Peyer's patch (tissue), 4 donors: ENCODE results near the gene EXD3. TPM values are rescaled to one million over a fixed set of nuclear protein-coding genes. Genes with fewer than 3 reads are reported as not detected.
"Not testable (repeated sequence)": the region's sequence is repeated elsewhere in the genome, so short reads cannot be mapped to it uniquely, and the experiment has no call there.

Experiments used
- DNase-seq, 3 donors: peaks; one replicate each; pipeline ENCODE4 v3.0.0-alpha.2; 2017 to 2019
- H3K27ac ChIP-seq, 4 donors: fragments of 200-600 bp; sonication (generic); one replicate each; pipeline ENCODE4 v1.5.1; 2016 to 2019
- H3K27me3 ChIP-seq, 2 donors: fragments of 200-600 bp; sonication (generic); one replicate each; pipeline ENCODE4 v1.5.1; 2019
- H3K36me3 ChIP-seq, 3 donors: fragments of 200-600 bp; sonication (generic); one replicate each; pipeline ENCODE4 v1.5.1; 2016 to 2019
- H3K4me1 ChIP-seq, 4 donors: fragments of 200-600 bp; sonication (generic); one replicate each; pipeline ENCODE4 v1.5.1; 2016 to 2019
- H3K4me3 ChIP-seq, 4 donors: fragments of 200-600 bp; sonication (generic); 1 replicate in 3 of 4; 2 replicates in 1 of 4; pipeline ENCODE4 v1.5.1; 2016 to 2019; ENCODE audit warnings: mild to moderate bottlenecking in 1 of 4
- H3K9me3 ChIP-seq, 4 donors: fragments of 200-600 bp; sonication (generic); one replicate each; pipeline ENCODE4 v1.5.1; 2016 to 2019; ENCODE audit warnings: mild to moderate bottlenecking in 1 of 4
- CTCF ChIP-seq, 6 experiments: fragments of 450-650 bp in 4 of 6; fragments of 200-600 bp in 2 of 6; sonication (generic) in 1 of 6; IDR thresholded peaks; one replicate each; pipeline ENCODE4 v1.5.1; 2017 to 2019; ENCODE audit warnings: antibody characterized with exemption in 6 of 6, mild to moderate bottlenecking in 3 of 6, moderate library complexity in 1 of 6
- POLR2A ChIP-seq, 2 donors: fragments of 450-650 bp; IDR thresholded peaks; one replicate each; pipeline ENCODE4 v1.5.1; 2017; ENCODE audit warnings: antibody characterized with exemption in 2 of 2, mild to moderate bottlenecking in 2 of 2, moderate library complexity in 2 of 2
- total RNA-seq, 4 donors: library from RNA; depleted of rRNA; stranded (reverse); fragments of >200 nt; gene quantifications; one replicate each; pipeline ENCODE4 v1.1.0, GENCODE V29; 2016

Gene EXD3
- total RNA-seq, 4 donors from 2014 or later, result 38.7 to 82.4 (median 61.6) TPM

GRCh38 chr9:137336735-137337134, 86.2 kb downstream of the EXD3 start:
- TF ChIP-seq POLR2A (IDR thresholded peaks at IDR 0.05), result no peak
- TF ChIP-seq CTCF (IDR thresholded peaks at IDR 0.05), result no peak
- Histone ChIP-seq H3K9me3 (no peaks in the 10 kb centered on the region), H3K4me1 (no peaks in the 10 kb centered on the region), H3K4me3 (no peak overlapping the region), H3K27ac (no peak overlapping the region), H3K27me3 (no peaks in the 10 kb centered on the region), H3K36me3 (no peaks in the 10 kb centered on the region)
- no peak for DNase-seq

- no peak for DNase-seq
- Histone ChIP-seq H3K27me3 (no peaks in the 10 kb centered on the region), H3K9me3 (no peaks in the 10 kb centered on the region), H3K4me3 (no peak overlapping the region), H3K27ac (no peak overlapping the region), H3K36me3 (no peaks in the 10 kb centered on the region), H3K4me1 (no peaks in the 10 kb centered on the region)
- TF ChIP-seq POLR2A (IDR thresholded peaks at IDR 0.05) (no peak), CTCF (IDR thresholded peaks at IDR 0.05) (no peak)
These were observed 89.8 kb downstream of the EXD3 start for GRCh38 chr9:137333016-137333671.

GRCh38 chr9:137331929-137332328, 91.0 kb downstream of the EXD3 start:
- no peaks in the 10 kb centered on the region for H3K27me3 ChIP-seq
- H3K9me3 ChIP-seq, result no peaks in the 10 kb centered on the region
- H3K36me3 ChIP-seq, result no peaks in the 10 kb centered on the region
- no peak for TF ChIP-seq CTCF (IDR thresholded peaks at IDR 0.05)
- no peak for TF ChIP-seq POLR2A (IDR thresholded peaks at IDR 0.05)
- H3K4me1 ChIP-seq, result no peaks in the 10 kb centered on the region
- H3K4me3 ChIP-seq, result no peak overlapping the region
- DNase-seq, result no peak
- H3K27ac ChIP-seq, result no peak overlapping the region

DNA sequence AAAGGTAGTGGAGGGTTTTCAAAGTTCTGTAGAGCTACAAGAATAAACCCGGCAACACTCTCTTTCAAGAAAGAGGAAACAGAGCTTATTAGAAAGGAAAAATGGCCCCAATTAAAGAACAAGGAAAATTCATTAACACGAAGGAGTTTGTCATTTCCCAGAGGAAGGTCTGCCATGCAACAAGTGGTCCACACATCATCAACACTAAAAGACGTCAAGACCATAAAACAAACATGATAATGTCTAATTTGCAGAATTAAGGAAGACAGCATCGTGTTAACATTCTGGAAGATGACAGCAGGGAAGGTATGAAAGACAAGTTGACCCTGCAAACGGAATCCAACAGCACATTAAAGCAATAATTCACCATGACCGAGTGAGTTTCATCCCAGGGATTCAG, 92.3 kb downstream of the EXD3 start:
- no peaks in the 10 kb centered on the region for H3K27me3 ChIP-seq
- TF ChIP-seq POLR2A (IDR thresholded peaks at IDR 0.05), result no peak
- no peak for TF ChIP-seq CTCF (IDR thresholded peaks at IDR 0.05)
- no peaks in the 10 kb centered on the region for H3K9me3 ChIP-seq
- H3K27ac ChIP-seq, result no peak overlapping the region
- H3K36me3 ChIP-seq, result no peaks in the 10 kb centered on the region
- no peak overlapping the region for H3K4me3 ChIP-seq
- no peaks in the 10 kb centered on the region for H3K4me1 ChIP-seq
- DNase-seq, result no peak

- not testable (repeated sequence) for H3K4me3 ChIP-seq, H3K4me1 ChIP-seq, H3K27ac ChIP-seq, H3K27me3 ChIP-seq, H3K9me3 ChIP-seq, H3K36me3 ChIP-seq, DNase-seq
These were observed 93.4 kb downstream of the EXD3 start for GRCh38 chr9:137329590-137329989.

DNA sequence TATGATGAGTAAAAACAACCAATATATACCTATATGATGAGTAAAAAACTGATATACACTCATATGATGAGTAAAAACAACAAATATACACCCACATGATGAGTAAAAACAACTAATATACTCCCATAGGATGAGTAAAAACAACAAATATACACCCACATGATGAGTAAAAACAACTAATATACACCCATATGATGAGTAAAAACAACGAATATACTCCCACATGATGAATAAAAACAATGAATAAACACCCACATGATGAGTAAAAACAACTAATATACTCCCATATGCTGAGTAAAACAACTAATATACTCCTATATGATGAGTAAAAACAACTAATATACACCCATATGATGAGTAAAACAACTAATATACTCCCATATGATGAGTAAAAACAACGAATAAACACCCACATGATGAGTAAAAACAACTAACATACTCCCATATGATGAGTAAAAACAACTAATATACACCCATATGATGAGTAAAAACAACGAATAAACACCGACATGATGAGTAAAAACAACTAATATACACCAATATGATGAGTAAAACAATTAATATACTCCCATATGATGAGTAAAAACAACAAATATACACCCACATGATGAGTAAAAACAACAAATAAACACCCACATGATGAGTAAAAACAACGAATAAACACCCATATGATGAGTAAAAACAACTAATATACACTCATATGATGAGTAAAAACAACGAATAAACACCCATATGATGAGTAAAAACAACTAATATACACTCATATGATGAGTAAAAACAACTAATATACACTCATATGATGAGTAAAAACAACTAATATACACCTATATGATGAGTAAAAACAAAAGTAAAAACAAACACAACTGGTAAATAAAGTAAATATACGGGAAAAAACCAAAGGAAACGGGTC, 95.1 kb downstream of the EXD3 start:
- not testable (repeated sequence) for H3K36me3 ChIP-seq, H3K4me3 ChIP-seq, H3K27me3 ChIP-seq, H3K27ac ChIP-seq, H3K9me3 ChIP-seq, DNase-seq, H3K4me1 ChIP-seq
